HepG2 (cell line): ENCODE measurements around the gene KIF1C. TPM values are rescaled to one million over a fixed set of nuclear protein-coding genes. Genes with fewer than 3 reads are reported as not detected.

Experiments
- KLF6 ChIP-seq: IDR thresholded peaks from 2 replicates; pipeline ENCODE4 v1.8.0; 2016; ENCODE audit warnings: missing biosample characterization, missing genetic modification reagents
- NPAS2 ChIP-seq: sonication (generic); formaldehyde crosslinking; IDR thresholded peaks from 2 replicates; pipeline ENCODE4 v1.8.0; 2022; ENCODE audit warnings: mild to moderate bottlenecking, missing genetic modification reagents, borderline replicate concordance
- PCBP2 ChIP-seq: fragments of 200-400 bp; formaldehyde crosslinking; optimal IDR thresholded peaks from 2 replicates; pipeline ENCODE3; 2018; ENCODE audit warnings: low read length, low read depth; ENCODE audit not compliant: poor library complexity, severe bottlenecking
- RAD51 ChIP-seq: fragments of 450-650 bp; IDR thresholded peaks from 2 replicates; pipeline ENCODE4 v1.6.1; 2016; ENCODE audit warnings: borderline replicate concordance
- TBX2 ChIP-seq: sonication (generic); formaldehyde crosslinking; IDR thresholded peaks from 2 replicates; pipeline ENCODE4 v1.5.0; 2020; ENCODE audit warnings: missing genetic modification reagents, mild to moderate bottlenecking, borderline replicate concordance
- ZBTB1 ChIP-seq: sonication (generic); formaldehyde crosslinking; IDR thresholded peaks from 2 replicates; pipeline ENCODE4 v1.4.0; 2020; ENCODE audit warnings: missing genetic modification reagents, borderline replicate concordance
- ZNF282 ChIP-seq: fragments of 450-650 bp; IDR thresholded peaks from 2 replicates; pipeline ENCODE4 v1.6.1; 2018; ENCODE audit not compliant: partially characterized antibody
- ZNF446 ChIP-seq: sonication (generic); formaldehyde crosslinking; IDR thresholded peaks from 2 replicates; pipeline ENCODE4 v1.5.0; 2020; ENCODE audit warnings: mild to moderate bottlenecking, missing genetic modification reagents
- ZNF556 ChIP-seq: sonication (generic); formaldehyde crosslinking; IDR thresholded peaks from 2 replicates; pipeline ENCODE4 v1.4.0; 2020; ENCODE audit warnings: mild to moderate bottlenecking, missing genetic modification reagents, borderline replicate concordance
- ZNF629 ChIP-seq: sonication (generic); formaldehyde crosslinking; conservative IDR thresholded peaks from 2 replicates; pipeline ENCODE4 v1.5.0; 2020; ENCODE audit warnings: missing genetic modification reagents
- ZNF737 ChIP-seq: sonication (generic); formaldehyde crosslinking; IDR thresholded peaks from 2 replicates; pipeline ENCODE4 v1.5.0; 2020; ENCODE audit warnings: missing genetic modification reagents, mild to moderate bottlenecking, borderline replicate concordance
- polyA plus RNA-seq, 8 experiments: library from polyadenylated mRNA; depleted of rRNA in 3 of 8; stranded (reverse) in 7 of 8; unstranded in 1 of 8; fragments of >200 nt; fragmentation: Illumina TruSeq in 4 of 8; extraction: Trizol in 4 of 8; gene quantifications; 2 replicates each; pipeline versions ENCODE4 v1.2.1 to v1.2.3, GENCODE V29; 2011 to 2016; ENCODE audit warnings: low read depth in 4 of 8, missing spikeins in 1 of 8, mixed read lengths in 1 of 8; ENCODE audit not compliant: insufficient read depth in 1 of 8
- total RNA-seq, 5 experiments: library from RNA; depleted of rRNA; stranded (reverse); fragments of >200 nt; fragmentation: Illumina TruSeq; extraction: Trizol; gene quantifications; 2 replicates each; pipeline ENCODE4 v1.2.3, GENCODE V29; 2016; ENCODE audit warnings: low read depth in 1 of 5
- TF ChIP-seq, protein P1 (sequence below): sonication (generic); formaldehyde crosslinking; IDR thresholded peaks from 2 replicates; pipeline ENCODE4 v1.4.0; 2020; ENCODE audit warnings: missing genetic modification reagents, borderline replicate concordance
- TF ChIP-seq, protein P2 (sequence below), 2 experiments: sonication (generic) in 1 of 2; formaldehyde crosslinking in 1 of 2; IDR thresholded peaks; 2 replicates each; pipeline versions ENCODE4 v1.4.0 to v1.6.1; 2016 to 2020; ENCODE audit warnings: borderline replicate concordance in 1 of 2, low read depth in 1 of 2, mild to moderate bottlenecking in 1 of 2, missing genetic modification reagents in 1 of 2
- TF ChIP-seq, protein P3 (sequence below): sonication (generic); formaldehyde crosslinking; IDR thresholded peaks from 2 replicates; pipeline ENCODE4 v1.8.0; 2022; ENCODE audit warnings: mild to moderate bottlenecking, missing genetic modification reagents
- TF ChIP-seq, protein P4 (sequence below): sonication (generic); formaldehyde crosslinking; IDR thresholded peaks from 2 replicates; pipeline ENCODE4 v1.9.0; 2021; ENCODE audit warnings: missing genetic modification reagents, mild to moderate bottlenecking, borderline replicate concordance
- TF ChIP-seq, protein P5 (sequence below): sonication (generic); formaldehyde crosslinking; IDR thresholded peaks from 2 replicates; pipeline ENCODE4 v1.4.0; 2020; ENCODE audit warnings: missing genetic modification reagents

Gene KIF1C
- total and polyA plus RNA-seq, 2 of the 13 experiments (the other 11 are each of a cell fraction or from before 2014, with no cell fraction given): 70.0 to 104 TPM

DNA sequence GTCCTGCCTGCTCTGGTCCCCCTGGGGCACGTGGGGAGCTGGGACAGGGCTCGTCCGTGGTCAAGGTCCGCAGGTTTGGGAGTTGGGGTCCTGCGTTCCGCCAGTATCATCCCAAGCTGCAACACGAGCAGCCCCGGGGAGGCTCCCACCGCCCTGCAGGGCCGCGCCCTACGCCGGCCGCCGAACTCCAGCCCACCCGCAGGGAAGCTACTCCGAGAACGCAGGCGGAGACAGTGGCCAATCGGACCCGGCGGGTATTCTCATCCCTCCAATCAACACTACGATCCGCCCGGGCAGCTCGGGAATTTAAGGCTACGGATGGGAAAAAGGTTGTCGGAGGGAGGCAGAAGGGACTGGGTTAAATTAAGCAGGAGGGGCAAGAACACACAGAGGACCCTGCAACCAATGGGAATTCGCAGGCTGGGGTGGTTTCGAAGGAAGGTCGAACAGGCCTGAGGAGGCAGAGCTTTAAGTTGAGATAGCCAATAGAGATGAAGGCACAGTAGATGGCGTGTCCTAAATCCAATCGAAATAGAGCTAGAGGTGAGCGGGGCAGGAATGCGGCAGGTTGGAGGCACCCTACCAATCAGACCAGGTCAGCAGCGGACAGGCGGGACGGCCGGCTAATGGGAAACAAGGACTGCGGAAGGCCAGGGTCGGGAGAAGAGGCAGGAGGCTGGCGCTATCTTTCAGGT lies 30.8 kb upstream of the KIF1C start (continued):
- TF ChIP-seq, protein P1, sequence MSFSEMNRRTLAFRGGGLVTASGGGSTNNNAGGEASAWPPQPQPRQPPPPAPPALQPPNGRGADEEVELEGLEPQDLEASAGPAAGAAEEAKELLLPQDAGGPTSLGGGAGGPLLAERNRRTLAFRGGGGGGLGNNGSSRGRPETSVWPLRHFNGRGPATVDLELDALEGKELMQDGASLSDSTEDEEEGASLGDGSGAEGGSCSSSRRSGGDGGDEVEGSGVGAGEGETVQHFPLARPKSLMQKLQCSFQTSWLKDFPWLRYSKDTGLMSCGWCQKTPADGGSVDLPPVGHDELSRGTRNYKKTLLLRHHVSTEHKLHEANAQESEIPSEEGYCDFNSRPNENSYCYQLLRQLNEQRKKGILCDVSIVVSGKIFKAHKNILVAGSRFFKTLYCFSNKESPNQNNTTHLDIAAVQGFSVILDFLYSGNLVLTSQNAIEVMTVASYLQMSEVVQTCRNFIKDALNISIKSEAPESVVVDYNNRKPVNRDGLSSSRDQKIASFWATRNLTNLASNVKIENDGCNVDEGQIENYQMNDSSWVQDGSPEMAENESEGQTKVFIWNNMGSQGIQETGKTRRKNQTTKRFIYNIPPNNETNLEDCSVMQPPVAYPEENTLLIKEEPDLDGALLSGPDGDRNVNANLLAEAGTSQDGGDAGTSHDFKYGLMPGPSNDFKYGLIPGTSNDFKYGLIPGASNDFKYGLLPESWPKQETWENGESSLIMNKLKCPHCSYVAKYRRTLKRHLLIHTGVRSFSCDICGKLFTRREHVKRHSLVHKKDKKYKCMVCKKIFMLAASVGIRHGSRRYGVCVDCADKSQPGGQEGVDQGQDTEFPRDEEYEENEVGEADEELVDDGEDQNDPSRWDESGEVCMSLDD (CRISPR knock-in tag): no peak
- TF ChIP-seq, protein P2, sequence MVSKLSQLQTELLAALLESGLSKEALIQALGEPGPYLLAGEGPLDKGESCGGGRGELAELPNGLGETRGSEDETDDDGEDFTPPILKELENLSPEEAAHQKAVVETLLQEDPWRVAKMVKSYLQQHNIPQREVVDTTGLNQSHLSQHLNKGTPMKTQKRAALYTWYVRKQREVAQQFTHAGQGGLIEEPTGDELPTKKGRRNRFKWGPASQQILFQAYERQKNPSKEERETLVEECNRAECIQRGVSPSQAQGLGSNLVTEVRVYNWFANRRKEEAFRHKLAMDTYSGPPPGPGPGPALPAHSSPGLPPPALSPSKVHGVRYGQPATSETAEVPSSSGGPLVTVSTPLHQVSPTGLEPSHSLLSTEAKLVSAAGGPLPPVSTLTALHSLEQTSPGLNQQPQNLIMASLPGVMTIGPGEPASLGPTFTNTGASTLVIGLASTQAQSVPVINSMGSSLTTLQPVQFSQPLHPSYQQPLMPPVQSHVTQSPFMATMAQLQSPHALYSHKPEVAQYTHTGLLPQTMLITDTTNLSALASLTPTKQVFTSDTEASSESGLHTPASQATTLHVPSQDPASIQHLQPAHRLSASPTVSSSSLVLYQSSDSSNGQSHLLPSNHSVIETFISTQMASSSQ (IDR thresholded peaks at IDR 0.05; ENCODE audit: low read depth): no peak; the same call in 1 of the 2 replicates
- TF ChIP-seq, protein P2 (CRISPR knock-in tag; IDR thresholded peaks at IDR 0.05; ENCODE audit: borderline replicate concordance): no peak
- TF ChIP-seq ZNF282: no peak
- TF ChIP-seq NPAS2 (CRISPR knock-in tag): no peak
- TF ChIP-seq ZNF629 (CRISPR knock-in tag): no peak
- TF ChIP-seq, protein P3, sequence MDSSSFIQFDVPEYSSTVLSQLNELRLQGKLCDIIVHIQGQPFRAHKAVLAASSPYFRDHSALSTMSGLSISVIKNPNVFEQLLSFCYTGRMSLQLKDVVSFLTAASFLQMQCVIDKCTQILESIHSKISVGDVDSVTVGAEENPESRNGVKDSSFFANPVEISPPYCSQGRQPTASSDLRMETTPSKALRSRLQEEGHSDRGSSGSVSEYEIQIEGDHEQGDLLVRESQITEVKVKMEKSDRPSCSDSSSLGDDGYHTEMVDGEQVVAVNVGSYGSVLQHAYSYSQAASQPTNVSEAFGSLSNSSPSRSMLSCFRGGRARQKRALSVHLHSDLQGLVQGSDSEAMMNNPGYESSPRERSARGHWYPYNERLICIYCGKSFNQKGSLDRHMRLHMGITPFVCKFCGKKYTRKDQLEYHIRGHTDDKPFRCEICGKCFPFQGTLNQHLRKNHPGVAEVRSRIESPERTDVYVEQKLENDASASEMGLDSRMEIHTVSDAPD (CRISPR knock-in tag): no peak
- no peak for TF ChIP-seq TBX2 (CRISPR knock-in tag)
- TF ChIP-seq, protein P4, sequence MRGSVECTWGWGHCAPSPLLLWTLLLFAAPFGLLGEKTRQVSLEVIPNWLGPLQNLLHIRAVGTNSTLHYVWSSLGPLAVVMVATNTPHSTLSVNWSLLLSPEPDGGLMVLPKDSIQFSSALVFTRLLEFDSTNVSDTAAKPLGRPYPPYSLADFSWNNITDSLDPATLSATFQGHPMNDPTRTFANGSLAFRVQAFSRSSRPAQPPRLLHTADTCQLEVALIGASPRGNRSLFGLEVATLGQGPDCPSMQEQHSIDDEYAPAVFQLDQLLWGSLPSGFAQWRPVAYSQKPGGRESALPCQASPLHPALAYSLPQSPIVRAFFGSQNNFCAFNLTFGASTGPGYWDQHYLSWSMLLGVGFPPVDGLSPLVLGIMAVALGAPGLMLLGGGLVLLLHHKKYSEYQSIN (CRISPR knock-in tag): no peak
- TF ChIP-seq ZBTB1 (CRISPR knock-in tag): no peak
- TF ChIP-seq RAD51: no peak
- TF ChIP-seq KLF6 (CRISPR knock-in tag): peak; percentile 31; the same call in 1 of the 2 replicates
- TF ChIP-seq, protein P5, sequence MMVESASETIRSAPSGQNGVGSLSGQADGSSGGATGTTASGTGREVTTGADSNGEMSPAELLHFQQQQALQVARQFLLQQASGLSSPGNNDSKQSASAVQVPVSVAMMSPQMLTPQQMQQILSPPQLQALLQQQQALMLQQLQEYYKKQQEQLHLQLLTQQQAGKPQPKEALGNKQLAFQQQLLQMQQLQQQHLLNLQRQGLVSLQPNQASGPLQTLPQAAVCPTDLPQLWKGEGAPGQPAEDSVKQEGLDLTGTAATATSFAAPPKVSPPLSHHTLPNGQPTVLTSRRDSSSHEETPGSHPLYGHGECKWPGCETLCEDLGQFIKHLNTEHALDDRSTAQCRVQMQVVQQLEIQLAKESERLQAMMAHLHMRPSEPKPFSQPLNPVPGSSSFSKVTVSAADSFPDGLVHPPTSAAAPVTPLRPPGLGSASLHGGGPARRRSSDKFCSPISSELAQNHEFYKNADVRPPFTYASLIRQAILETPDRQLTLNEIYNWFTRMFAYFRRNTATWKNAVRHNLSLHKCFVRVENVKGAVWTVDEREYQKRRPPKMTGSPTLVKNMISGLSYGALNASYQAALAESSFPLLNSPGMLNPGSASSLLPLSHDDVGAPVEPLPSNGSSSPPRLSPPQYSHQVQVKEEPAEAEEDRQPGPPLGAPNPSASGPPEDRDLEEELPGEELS: no peak
- peak; percentile 73; the same call in 1 of the 2 replicates for TF ChIP-seq ZNF446
- TF ChIP-seq PCBP2: no peak
- no peak for TF ChIP-seq ZNF737
- no peak for TF ChIP-seq ZNF556
